Activated naive CD8-positive, alpha-beta T cell treated with anti-CD3 and anti-CD28 coated beads, Interleukin-2, amount 10 ng/mL, durations not matched to agents 7 days and 5 days (primary cell): Measurements from ENCODE around the gene RBPJ. TPM values are rescaled to one million over a fixed set of nuclear protein-coding genes. Genes with fewer than 3 reads are reported as not detected.

Experiments used
- ATAC-seq: fragments of 150-1000 bp; cut with Tn5 transposase; one replicate; pipeline ENCODE4 v1.10.0; 2021; ENCODE audit warnings: low read depth, moderate library complexity
- POLR2A ChIA-PET: fragments of 350-600 bp; sonication (Branson Sonifier 250); formaldehyde crosslinking; loops from one replicate; lab custom pipeline; 2021; ENCODE audit warnings: antibody characterized with exemption; lab: Charles Lee
- DNase-seq: peaks from one replicate; pipeline ENCODE4 v3.0.0; 2021
- H3K27ac Mint-ChIP-seq: one replicate; pipeline ENCODE4 v1.8.0; 2022; ENCODE audit warnings: mild to moderate bottlenecking, mixed read lengths
- H3K27me3 Mint-ChIP-seq: one replicate; pipeline ENCODE4 v1.8.0; 2022; ENCODE audit warnings: mild to moderate bottlenecking, moderate library complexity, mixed read lengths
- H3K36me3 Mint-ChIP-seq: one replicate; pipeline ENCODE4 v1.8.0; 2021; ENCODE audit warnings: mild to moderate bottlenecking, mixed read lengths
- H3K4me1 Mint-ChIP-seq: one replicate; pipeline ENCODE4 v1.8.0; 2021; ENCODE audit warnings: mixed read lengths
- H3K4me3 Mint-ChIP-seq: one replicate; pipeline ENCODE4 v1.8.0; 2022; ENCODE audit warnings: mild to moderate bottlenecking, moderate library complexity, mixed read lengths
- H3K9me3 Mint-ChIP-seq: one replicate; pipeline ENCODE4 v1.8.0; 2021; ENCODE audit warnings: mixed read lengths
- total RNA-seq, 2 experiments: library from RNA; stranded (reverse); gene quantifications; one replicate each; pipeline ENCODE4 v1.2.3, GENCODE V29; 2021

The RBPJ gene
- total RNA-seq, 2 experiments from 2014 or later, result 60.7 to 75.3 TPM

- H3K4me3 Mint-ChIP-seq, result no peak overlapping the region
- ATAC-seq (no peak), DNase-seq (no peak)
- no peaks in the 10 kb centered on the region for H3K27me3 Mint-ChIP-seq
- H3K27ac Mint-ChIP-seq, result no peak overlapping the region
- POLR2A ChIA-PET, result no interaction called here
- peaks cover 2% of the 10 kb centered on the region for H3K4me1 Mint-ChIP-seq
- no peaks in the 10 kb centered on the region for H3K9me3 Mint-ChIP-seq
- peaks cover 13% of the 10 kb centered on the region for H3K36me3 Mint-ChIP-seq
These were observed 110.8 kb downstream of the RBPJ start for GRCh38 chr4:26431461-26432180.

- POLR2A ChIA-PET, result no interaction called here
- Mint-ChIP-seq H3K27ac (no peak overlapping the region), H3K9me3 (no peaks in the 10 kb centered on the region), H3K4me3 (no peak overlapping the region), H3K27me3 (no peaks in the 10 kb centered on the region), H3K36me3 (peaks cover 12% of the 10 kb centered on the region), H3K4me1 (peaks cover 2% of the 10 kb centered on the region)
- DNase-seq (no peak), ATAC-seq (no peak)
These were observed 111.6 kb downstream of the RBPJ start for GRCh38 chr4:26432419-26432818.

GRCh38 chr4:26433556-26433955 lies 112.7 kb downstream of the RBPJ start:
- no peaks in the 10 kb centered on the region for H3K27me3 Mint-ChIP-seq
- no peaks in the 10 kb centered on the region for H3K9me3 Mint-ChIP-seq
- DNase-seq, result no peak
- POLR2A ChIA-PET, result no interaction called here
- no peak overlapping the region for H3K4me3 Mint-ChIP-seq
- ATAC-seq, result no peak
- no peak overlapping the region for H3K27ac Mint-ChIP-seq
- H3K36me3 Mint-ChIP-seq, result peaks cover 12% of the 10 kb centered on the region
- H3K4me1 Mint-ChIP-seq, result no peaks in the 10 kb centered on the region

GRCh38 chr4:26434030-26434639 lies 113.3 kb downstream of the RBPJ start:
- H3K9me3 Mint-ChIP-seq, result no peaks in the 10 kb centered on the region
- no peak overlapping the region for H3K4me3 Mint-ChIP-seq
- DNase-seq (no peak), ATAC-seq (no peak)
- peaks cover 12% of the 10 kb centered on the region for H3K36me3 Mint-ChIP-seq
- POLR2A ChIA-PET, result no interaction called here
- H3K4me1 Mint-ChIP-seq, result no peaks in the 10 kb centered on the region
- no peaks in the 10 kb centered on the region for H3K27me3 Mint-ChIP-seq
- H3K27ac Mint-ChIP-seq, result no peak overlapping the region

- DNase-seq (no peak), ATAC-seq (no peak)
- no peaks in the 10 kb centered on the region for H3K9me3 Mint-ChIP-seq
- H3K27ac Mint-ChIP-seq, result no peak overlapping the region
- POLR2A ChIA-PET, result no interaction called here
- peaks cover 10% of the 10 kb centered on the region for H3K36me3 Mint-ChIP-seq
- H3K27me3 Mint-ChIP-seq, result no peaks in the 10 kb centered on the region
- no peak overlapping the region for H3K4me3 Mint-ChIP-seq
- H3K4me1 Mint-ChIP-seq, result no peaks in the 10 kb centered on the region
These were observed 120.3 kb downstream of the RBPJ start for GRCh38 chr4:26441102-26441501.

GRCh38 chr4:26441771-26442170 lies 121.0 kb downstream of the RBPJ start:
- H3K4me1 Mint-ChIP-seq, result no peaks in the 10 kb centered on the region
- POLR2A ChIA-PET, result no interaction called here
- H3K9me3 Mint-ChIP-seq, result no peaks in the 10 kb centered on the region
- H3K36me3 Mint-ChIP-seq, result peaks cover 10% of the 10 kb centered on the region
- ATAC-seq (no peak), DNase-seq (no peak)
- no peak overlapping the region for H3K4me3 Mint-ChIP-seq
- H3K27me3 Mint-ChIP-seq, result peaks cover 6% of the 10 kb centered on the region
- H3K27ac Mint-ChIP-seq, result no peak overlapping the region

- no peak for ATAC-seq
- Mint-ChIP-seq H3K36me3 (peaks cover 6% of the 10 kb centered on the region), H3K4me3 (no peak overlapping the region)
These were observed 126.6 kb downstream of the RBPJ start for GRCh38 chr4:26447378-26447777.

GRCh38 chr4:26450418-26450817 lies 129.6 kb downstream of the RBPJ start:
- no peak for ATAC-seq
- H3K4me1 Mint-ChIP-seq, result no peaks in the 10 kb centered on the region
- H3K4me3 Mint-ChIP-seq, result no peak overlapping the region

More at GRCh38 chr4:26447378-26447777, 126.6 kb downstream of the RBPJ start:
- H3K9me3 Mint-ChIP-seq, result no peaks in the 10 kb centered on the region
- peaks cover 16% of the 10 kb centered on the region for H3K27me3 Mint-ChIP-seq
- no peak overlapping the region for H3K27ac Mint-ChIP-seq
- no peaks in the 10 kb centered on the region for H3K4me1 Mint-ChIP-seq
- POLR2A ChIA-PET, result no interaction called here
- no peak for DNase-seq

GRCh38 chr4:26451597-26451996 lies 130.8 kb downstream of the RBPJ start:
- POLR2A ChIA-PET, result no interaction called here
- DNase-seq, result no peak
- Mint-ChIP-seq H3K9me3 (no peaks in the 10 kb centered on the region), H3K27ac (no peak overlapping the region), H3K4me3 (no peak overlapping the region), H3K36me3 (no peaks in the 10 kb centered on the region), H3K4me1 (no peaks in the 10 kb centered on the region), H3K27me3 (peaks cover 11% of the 10 kb centered on the region)
- ATAC-seq, result no peak

More at GRCh38 chr4:26450418-26450817, 129.6 kb downstream of the RBPJ start:
- Mint-ChIP-seq H3K27me3 (peaks cover 16% of the 10 kb centered on the region), H3K9me3 (no peaks in the 10 kb centered on the region), H3K27ac (no peak overlapping the region), H3K36me3 (no peaks in the 10 kb centered on the region)
- POLR2A ChIA-PET, result no interaction called here
- no peak for DNase-seq

GRCh38 chr4:26452565-26453531 lies 132.0 kb downstream of the RBPJ start:
- peaks cover 4% of the 10 kb centered on the region for H3K27me3 Mint-ChIP-seq
- DNase-seq, result no peak
- no peaks in the 10 kb centered on the region for H3K36me3 Mint-ChIP-seq
- H3K4me1 Mint-ChIP-seq, result peaks cover 5% of the 10 kb centered on the region
- no peak overlapping the region for H3K27ac Mint-ChIP-seq
- ATAC-seq, result no peak
- no peaks in the 10 kb centered on the region for H3K9me3 Mint-ChIP-seq
- POLR2A ChIA-PET, result no interaction called here
- no peak overlapping the region for H3K4me3 Mint-ChIP-seq

- peaks cover 18% of the 10 kb centered on the region for H3K4me1 Mint-ChIP-seq
- no peak overlapping the region for H3K27ac Mint-ChIP-seq
- ATAC-seq, result no peak
- H3K4me3 Mint-ChIP-seq, result no peak overlapping the region
- no peaks in the 10 kb centered on the region for H3K36me3 Mint-ChIP-seq
- DNase-seq, result no peak
- peaks cover 6% of the 10 kb centered on the region for H3K27me3 Mint-ChIP-seq
- no peaks in the 10 kb centered on the region for H3K9me3 Mint-ChIP-seq
- POLR2A ChIA-PET, result no interaction called here
These were observed 134.1 kb downstream of the RBPJ start for GRCh38 chr4:26454961-26455360.

GRCh38 chr4:26455571-26455970 lies 134.8 kb downstream of the RBPJ start:
- peaks cover 18% of the 10 kb centered on the region for H3K4me1 Mint-ChIP-seq
- H3K27me3 Mint-ChIP-seq, result peaks cover 5% of the 10 kb centered on the region
- H3K9me3 Mint-ChIP-seq, result no peaks in the 10 kb centered on the region
- DNase-seq (no peak), ATAC-seq (no peak)
- H3K4me3 Mint-ChIP-seq, result no peak overlapping the region
- H3K36me3 Mint-ChIP-seq, result no peaks in the 10 kb centered on the region
- POLR2A ChIA-PET, result no interaction called here
- H3K27ac Mint-ChIP-seq, result no peak overlapping the region

- ATAC-seq (no peak), DNase-seq (no peak)
- Mint-ChIP-seq H3K4me3 (no peak overlapping the region), H3K36me3 (no peaks in the 10 kb centered on the region), H3K27ac (no peak overlapping the region), H3K9me3 (no peaks in the 10 kb centered on the region), H3K27me3 (peaks cover 2% of the 10 kb centered on the region), H3K4me1 (peaks cover 18% of the 10 kb centered on the region)
- POLR2A ChIA-PET, result interaction anchor here (0.6 kb wide), 1 partner anchor 603 kb away, joined by 3 read pairs; no protein-coding TSS in a partner anchor
These were observed 136.6 kb downstream of the RBPJ start for GRCh38 chr4:26457412-26457811.
